ENCODE results near the gene DNAH1. TPM values are rescaled to one million over a fixed set of nuclear protein-coding genes. Genes with fewer than 3 reads are reported as not detected.
"Not testable (repeated sequence)": the region's sequence is repeated elsewhere in the genome, so short reads cannot be mapped to it uniquely, and the experiment has no call there.

Gene DNAH1
- total RNA-seq, 1 donor from 2014 or later: 10.6 TPM

DNA sequence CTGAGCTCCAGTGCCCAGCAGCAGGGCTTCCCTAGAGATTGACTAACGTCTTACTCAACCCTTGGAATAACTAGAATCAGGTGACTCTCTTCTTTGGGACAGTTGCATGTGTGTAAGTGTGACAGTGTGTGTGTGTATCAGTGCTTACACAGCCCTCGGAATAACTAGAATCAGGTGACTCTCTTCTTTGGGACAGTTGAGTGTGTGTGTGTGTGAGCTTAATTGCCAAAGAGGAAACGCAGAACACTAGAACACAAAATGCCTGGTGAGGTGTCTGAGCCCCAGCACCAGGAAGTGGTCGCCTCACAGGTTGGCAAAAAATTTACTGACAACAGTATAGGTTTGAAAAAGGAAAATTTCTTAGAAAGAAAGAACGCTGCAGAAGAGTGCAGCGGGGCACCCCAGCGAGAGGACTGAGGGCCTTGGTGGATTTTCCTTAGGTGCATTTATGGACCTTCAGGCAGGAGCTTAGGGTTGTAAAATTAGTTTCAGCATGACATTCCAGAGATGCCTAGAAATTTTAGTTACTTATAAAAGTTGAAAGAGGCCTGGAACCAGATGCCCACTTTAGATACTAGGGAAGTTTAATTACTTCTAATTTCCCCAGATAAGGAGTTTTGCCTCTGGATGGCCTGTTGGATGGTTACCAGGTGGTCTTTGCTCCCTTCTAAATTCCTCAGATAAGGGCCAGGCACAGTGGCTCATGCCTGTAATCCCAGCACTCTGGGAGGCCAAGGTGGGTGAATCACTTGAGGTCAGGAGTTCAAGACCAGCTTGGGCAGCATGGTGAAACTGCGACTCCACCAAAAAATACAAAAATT lies 33.9 kb upstream of the DNAH1 start:
- Mint-ChIP-seq H3K36me3 (ENCODE audit: low read depth) (peaks cover 18% of the 10 kb centered on the region), H3K9me3 (no peaks in the 10 kb centered on the region), H3K4me1 (peaks cover 48% of the 10 kb centered on the region), H3K27me3 (no peaks in the 10 kb centered on the region), H3K27ac (peak overlapping the region; percentile 91), H3K4me3 (peak overlapping the region; percentile 68)
- peak; percentile 84 for DNase-seq
- intact Hi-C loops (cut with micrococcal nuclease): no loop called here

DNA sequence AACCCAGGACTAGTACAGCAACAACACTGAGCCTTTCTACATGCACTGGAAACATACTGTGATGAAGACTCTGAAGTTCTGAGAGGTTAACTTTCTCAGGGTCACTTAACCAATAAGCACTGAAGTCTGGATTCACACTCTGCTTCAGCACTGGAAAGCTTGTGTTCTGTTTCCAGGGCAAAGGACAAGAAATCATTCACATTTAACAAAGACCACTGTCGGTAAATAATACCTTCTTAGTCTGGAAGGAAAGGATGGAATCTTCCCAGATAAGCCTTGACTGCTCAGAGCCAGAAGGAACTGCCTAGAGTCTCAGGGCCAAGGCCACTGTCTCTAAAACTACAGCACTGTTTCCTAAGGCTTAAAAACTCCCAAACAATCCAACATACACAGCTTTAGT lies 32.8 kb upstream of the DNAH1 start:
- Mint-ChIP-seq H3K27ac (peak overlapping the region; percentile 71), H3K4me1 (peaks cover 44% of the 10 kb centered on the region), H3K36me3 (ENCODE audit: low read depth) (peaks cover 12% of the 10 kb centered on the region), H3K9me3 (no peaks in the 10 kb centered on the region), H3K4me3 (peak overlapping the region; percentile 15), H3K27me3 (no peaks in the 10 kb centered on the region)
- intact Hi-C loops (cut with micrococcal nuclease): no loop called here
- DNase-seq: no peak

DNA sequence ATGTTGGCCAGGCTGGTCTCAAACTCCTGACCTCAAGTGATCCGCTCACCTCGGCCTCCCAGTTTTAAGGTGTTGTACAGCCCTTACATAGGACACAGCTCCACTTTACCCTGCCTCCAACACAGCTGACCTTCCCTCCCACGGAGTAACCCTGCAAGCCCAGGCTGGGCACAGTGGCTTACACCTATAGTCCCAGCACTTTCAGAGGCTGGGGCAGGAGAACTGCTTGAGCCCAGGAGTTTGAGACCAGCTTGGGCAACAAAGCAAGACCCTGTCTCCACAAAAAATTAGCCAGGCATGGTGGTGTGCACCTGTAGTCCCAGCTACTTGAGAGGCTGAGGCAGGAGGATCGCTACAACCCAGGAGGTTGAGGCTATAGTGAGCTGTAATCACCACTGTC lies 32.1 kb upstream of the DNAH1 start:
- peak overlapping the region; percentile 72 for H3K27ac Mint-ChIP-seq
- H3K36me3 Mint-ChIP-seq (ENCODE audit: low read depth): not testable (repeated sequence)

DNA sequence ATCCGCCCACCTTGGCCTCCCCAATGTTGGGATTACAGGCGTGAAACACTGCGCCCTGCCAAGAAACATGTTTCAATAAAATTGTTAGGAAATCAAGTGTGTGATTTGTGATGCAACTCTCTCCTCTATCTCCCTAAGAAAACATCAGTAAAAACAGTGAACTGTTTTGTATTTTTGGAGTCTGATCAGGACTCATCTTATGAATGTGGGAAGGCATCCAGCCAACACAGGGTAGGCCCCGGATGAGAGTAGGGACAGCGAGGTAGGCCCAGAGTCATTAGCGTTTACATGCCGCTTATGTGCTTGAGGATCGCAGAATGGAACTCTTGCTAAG lies 29.4 kb upstream of the DNAH1 start:
- peaks cover 10% of the 10 kb centered on the region for H3K36me3 Mint-ChIP-seq (ENCODE audit: low read depth)
- peaks cover 37% of the 10 kb centered on the region for H3K4me1 Mint-ChIP-seq
- peak overlapping the region; percentile 93 for H3K4me3 Mint-ChIP-seq
- no peak for DNase-seq
- peak overlapping the region; percentile 100 for H3K27ac Mint-ChIP-seq
- H3K27me3 Mint-ChIP-seq: no peaks in the 10 kb centered on the region
- no peaks in the 10 kb centered on the region for H3K9me3 Mint-ChIP-seq
- intact Hi-C loops (cut with micrococcal nuclease): loop anchor here (1.0 kb wide), 1 partner anchor 7 kb away; no protein-coding TSS in a partner anchor

More for the DNA sequence above, 32.1 kb upstream of the DNAH1 start:
- intact Hi-C loops (cut with micrococcal nuclease); H3K4me3 Mint-ChIP-seq; H3K27me3 Mint-ChIP-seq; DNase-seq; H3K9me3 Mint-ChIP-seq: not testable (repeated sequence)
- H3K4me1 Mint-ChIP-seq: peaks cover 45% of the 10 kb centered on the region

DNA sequence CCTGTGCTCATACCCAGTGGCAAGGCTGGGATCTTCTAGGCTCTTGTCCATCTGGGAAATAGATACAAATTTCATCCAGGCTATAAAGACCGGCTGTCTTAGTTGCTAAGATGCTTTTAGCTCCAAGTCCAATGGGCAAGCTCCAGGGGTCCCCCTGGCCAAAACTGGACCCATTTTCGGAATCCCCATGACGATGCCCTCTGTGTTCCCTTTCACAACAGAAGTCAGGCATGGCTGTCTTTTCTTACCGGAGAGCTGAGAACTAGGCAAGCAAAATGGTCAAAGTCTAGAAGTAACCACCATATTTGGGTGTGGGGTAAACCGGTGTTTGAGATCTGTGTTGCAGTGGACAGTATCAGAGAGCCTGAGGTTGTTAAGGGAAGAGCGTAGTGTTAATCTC lies 27.4 kb upstream of the DNAH1 start:
- Mint-ChIP-seq H3K9me3 (no peaks in the 10 kb centered on the region), H3K27me3 (no peaks in the 10 kb centered on the region), H3K27ac (peak overlapping the region; percentile 100), H3K36me3 (ENCODE audit: low read depth) (peaks cover 14% of the 10 kb centered on the region), H3K4me3 (peak overlapping the region; percentile 93), H3K4me1 (peaks cover 25% of the 10 kb centered on the region)
- intact Hi-C loops (cut with micrococcal nuclease): loop anchor here (1.0 kb wide), 1 partner anchor 49 kb away; the partner anchor contains the start of gene TWF2
- no peak for DNase-seq

DNA sequence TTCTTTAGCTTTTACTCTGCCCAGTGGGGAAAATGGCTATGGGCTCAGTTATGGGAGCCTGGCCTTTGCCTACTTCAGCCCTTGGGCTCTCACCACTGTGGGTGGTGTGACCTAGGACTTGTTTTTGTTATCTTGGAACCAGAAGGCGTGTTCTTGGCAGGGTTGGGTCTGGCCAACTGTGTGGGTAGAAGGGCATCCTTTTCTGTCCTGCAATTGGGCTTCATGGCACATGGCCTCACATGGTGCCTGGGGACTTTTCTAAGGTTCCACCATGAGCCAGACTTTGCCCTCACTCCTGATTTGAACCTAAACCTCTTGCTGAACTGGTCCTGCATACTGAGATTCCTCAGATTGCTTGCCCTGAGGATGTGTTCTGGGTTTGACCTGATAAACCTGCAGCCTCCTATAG lies 26.8 kb upstream of the DNAH1 start:
- DNase-seq: no peak
- no peaks in the 10 kb centered on the region for H3K9me3 Mint-ChIP-seq
- H3K4me3 Mint-ChIP-seq: peak overlapping the region; percentile 93
- no peaks in the 10 kb centered on the region for H3K27me3 Mint-ChIP-seq
- peaks cover 25% of the 10 kb centered on the region for H3K4me1 Mint-ChIP-seq
- peak overlapping the region; percentile 56 for H3K27ac Mint-ChIP-seq
- H3K36me3 Mint-ChIP-seq (ENCODE audit: low read depth): peaks cover 14% of the 10 kb centered on the region
- intact Hi-C loops (cut with micrococcal nuclease): no loop called here

DNA sequence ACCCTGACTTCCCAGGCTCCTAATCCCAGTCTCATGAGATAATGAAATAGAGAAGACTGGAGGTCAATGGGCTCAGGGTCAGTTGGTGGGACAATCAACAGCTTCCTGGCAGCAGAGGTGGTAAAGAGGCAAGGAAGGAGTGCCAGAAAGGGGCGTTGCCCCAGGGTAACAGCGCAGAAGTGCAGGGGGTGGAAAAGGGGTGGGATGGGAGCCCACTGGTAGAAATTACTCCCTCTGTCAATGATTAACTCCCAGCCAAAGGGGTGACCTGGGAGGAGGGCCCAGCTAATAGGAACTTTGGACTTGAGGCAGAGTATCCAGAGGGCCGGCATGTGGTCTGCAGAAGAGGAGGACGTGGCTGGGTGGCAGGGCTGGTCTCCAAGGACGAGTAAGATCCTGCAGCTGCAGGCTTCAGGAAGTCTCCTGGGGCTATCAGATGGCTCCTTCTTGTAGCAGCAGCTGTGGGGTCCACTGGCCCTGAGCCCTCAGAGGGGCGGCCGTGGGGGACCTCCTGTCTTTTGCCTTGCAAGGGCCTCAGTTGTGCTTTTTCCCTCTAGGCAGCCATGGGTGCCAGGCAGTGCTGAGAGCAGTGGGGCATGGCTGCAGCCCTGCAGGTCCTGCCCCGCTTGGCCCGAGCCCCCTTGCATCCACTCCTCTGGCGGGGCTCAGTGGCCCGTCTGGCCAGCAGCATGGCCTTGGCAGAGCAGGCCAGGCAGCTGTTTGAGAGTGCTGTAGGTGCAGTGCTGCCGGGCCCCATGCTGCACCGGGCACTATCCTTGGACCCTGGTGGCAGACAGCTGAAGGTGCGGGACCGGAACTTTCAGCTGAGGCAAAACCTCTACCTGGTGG lies 26.1 kb upstream of the DNAH1 start:
- no peak overlapping the region for H3K27ac Mint-ChIP-seq
- DNase-seq: no peak
- no peak overlapping the region for H3K4me3 Mint-ChIP-seq

DNA sequence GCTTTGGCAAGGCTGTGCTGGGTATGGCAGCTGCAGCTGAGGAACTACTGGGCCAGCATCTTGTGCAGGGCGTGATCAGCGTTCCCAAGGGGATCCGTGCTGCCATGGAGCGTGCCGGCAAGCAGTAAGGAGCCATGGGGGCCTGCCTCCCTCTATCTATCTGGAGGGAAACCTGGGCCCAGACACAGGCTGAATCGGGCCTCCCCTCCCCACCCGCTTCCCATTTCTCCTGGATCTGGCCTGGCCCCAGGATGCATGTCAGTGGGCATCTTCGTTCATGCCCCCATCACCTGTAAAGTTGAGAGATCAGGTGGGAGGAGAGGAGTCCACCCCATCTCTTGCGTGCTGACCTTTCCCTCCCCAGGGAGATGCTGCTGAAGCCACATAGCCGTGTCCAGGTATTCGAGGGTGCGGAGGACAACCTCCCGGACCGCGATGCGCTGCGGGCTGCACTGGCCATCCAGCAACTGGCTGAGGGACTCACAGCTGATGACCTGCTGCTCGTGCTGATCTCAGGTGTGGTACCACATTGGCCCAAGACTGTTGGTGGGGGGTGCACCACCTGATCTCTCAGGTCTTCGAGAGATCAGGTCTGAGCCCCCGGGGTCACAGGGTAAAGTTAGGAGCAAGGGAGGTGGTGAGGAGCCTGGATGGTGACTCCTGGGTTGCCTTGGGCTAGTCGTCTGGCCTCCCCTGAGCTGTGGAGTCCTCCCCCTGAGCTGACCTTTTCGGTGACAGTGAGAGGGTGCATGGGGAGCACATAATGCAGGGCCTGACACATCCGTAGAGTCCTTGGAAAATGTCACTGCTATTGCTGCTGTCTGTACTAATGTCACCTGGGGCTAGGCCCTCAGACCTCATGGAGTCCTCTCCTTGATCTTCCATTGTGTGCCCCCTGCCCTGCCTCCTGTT lies 25.3 kb upstream of the DNAH1 start:
- H3K9me3 Mint-ChIP-seq: no peaks in the 10 kb centered on the region
- H3K4me1 Mint-ChIP-seq: peaks cover 21% of the 10 kb centered on the region
- no peaks in the 10 kb centered on the region for H3K27me3 Mint-ChIP-seq
- H3K27ac Mint-ChIP-seq: no peak overlapping the region
- peaks cover 14% of the 10 kb centered on the region for H3K36me3 Mint-ChIP-seq (ENCODE audit: low read depth)
- no peak for DNase-seq
- intact Hi-C loops (cut with micrococcal nuclease): loop anchor here (1.0 kb wide), 1 partner anchor 48 kb away; no protein-coding TSS in a partner anchor
- H3K4me3 Mint-ChIP-seq: no peak overlapping the region

More for the DNA sequence above, 26.1 kb upstream of the DNAH1 start:
- H3K4me1 Mint-ChIP-seq: peaks cover 23% of the 10 kb centered on the region
- H3K9me3 Mint-ChIP-seq: no peaks in the 10 kb centered on the region
- H3K27me3 Mint-ChIP-seq: no peaks in the 10 kb centered on the region
- peaks cover 14% of the 10 kb centered on the region for H3K36me3 Mint-ChIP-seq (ENCODE audit: low read depth)
- intact Hi-C loops (cut with micrococcal nuclease): no loop called here

DNA sequence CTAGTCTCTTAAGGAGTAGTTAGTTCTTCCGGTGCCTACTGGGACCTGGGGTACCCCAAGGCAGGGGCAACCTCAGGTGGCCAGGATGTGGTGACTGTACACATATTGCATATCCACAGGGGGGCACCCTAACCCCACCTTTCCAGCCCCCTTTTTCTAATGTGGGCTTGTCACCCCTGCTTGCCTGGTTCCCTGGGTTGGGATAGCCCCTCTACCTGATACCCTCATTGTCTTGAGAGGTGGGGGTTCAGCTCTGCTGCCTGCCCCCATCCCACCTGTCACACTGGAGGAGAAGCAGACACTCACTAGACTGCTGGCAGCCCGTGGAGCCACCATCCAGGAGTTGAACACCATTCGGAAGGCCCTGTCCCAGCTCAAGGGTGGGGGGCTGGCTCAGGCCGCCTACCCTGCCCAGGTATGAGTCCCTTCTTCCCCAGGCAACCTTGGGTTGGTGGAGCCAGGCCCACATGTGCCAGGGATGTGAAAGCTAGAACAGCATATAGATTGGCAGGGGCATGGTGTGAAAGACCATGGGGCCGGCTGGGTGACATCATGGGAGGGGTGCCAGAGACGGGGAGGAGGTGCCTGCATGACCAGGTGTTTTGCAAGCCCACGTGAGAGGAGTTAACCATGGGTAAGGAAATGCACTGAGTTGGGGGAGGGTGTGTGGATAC lies 24.5 kb upstream of the DNAH1 start:
- H3K27me3 Mint-ChIP-seq: no peaks in the 10 kb centered on the region
- peak; percentile 82 for DNase-seq
- H3K27ac Mint-ChIP-seq: no peak overlapping the region
- peaks cover 13% of the 10 kb centered on the region for H3K36me3 Mint-ChIP-seq (ENCODE audit: low read depth)
- peaks cover 20% of the 10 kb centered on the region for H3K4me1 Mint-ChIP-seq
- H3K9me3 Mint-ChIP-seq: no peaks in the 10 kb centered on the region
- no peak overlapping the region for H3K4me3 Mint-ChIP-seq
- intact Hi-C loops (cut with micrococcal nuclease): loop anchor here (1.0 kb wide), 1 partner anchor 48 kb away; no protein-coding TSS in a partner anchor

DNA sequence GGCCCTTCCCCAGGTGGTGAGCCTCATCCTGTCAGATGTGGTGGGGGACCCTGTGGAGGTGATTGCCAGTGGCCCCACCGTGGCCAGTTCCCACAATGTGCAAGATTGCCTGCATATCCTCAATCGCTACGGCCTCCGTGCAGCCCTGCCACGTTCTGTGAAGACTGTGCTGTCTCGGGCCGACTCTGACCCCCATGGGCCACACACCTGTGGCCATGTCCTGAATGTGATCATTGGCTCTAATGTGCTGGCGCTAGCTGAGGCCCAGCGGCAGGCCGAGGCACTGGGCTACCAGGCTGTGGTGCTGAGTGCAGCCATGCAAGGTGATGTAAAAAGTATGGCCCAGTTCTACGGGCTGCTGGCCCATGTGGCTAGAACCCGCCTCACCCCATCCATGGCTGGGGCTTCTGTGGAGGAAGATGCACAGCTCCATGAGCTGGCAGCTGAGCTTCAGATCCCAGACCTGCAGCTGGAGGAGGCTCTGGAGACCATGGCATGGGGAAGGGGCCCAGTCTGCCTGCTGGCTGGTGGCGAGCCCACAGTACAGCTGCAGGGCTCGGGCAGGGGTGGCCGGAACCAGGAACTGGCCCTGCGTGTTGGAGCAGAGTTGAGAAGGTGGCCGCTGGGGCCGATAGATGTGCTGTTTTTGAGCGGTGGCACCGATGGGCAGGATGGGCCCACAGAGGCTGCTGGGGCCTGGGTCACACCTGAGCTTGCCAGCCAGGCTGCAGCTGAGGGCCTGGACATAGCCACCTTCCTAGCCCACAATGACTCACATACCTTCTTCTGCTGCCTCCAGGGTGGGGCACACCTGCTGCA lies 23.7 kb upstream of the DNAH1 start:
- no peak for DNase-seq
- Mint-ChIP-seq H3K36me3 (ENCODE audit: low read depth) (peaks cover 8% of the 10 kb centered on the region), H3K9me3 (no peaks in the 10 kb centered on the region), H3K4me1 (peaks cover 15% of the 10 kb centered on the region), H3K27me3 (no peaks in the 10 kb centered on the region), H3K27ac (no peak overlapping the region), H3K4me3 (no peak overlapping the region)
- intact Hi-C loops (cut with micrococcal nuclease): no loop called here

DNA sequence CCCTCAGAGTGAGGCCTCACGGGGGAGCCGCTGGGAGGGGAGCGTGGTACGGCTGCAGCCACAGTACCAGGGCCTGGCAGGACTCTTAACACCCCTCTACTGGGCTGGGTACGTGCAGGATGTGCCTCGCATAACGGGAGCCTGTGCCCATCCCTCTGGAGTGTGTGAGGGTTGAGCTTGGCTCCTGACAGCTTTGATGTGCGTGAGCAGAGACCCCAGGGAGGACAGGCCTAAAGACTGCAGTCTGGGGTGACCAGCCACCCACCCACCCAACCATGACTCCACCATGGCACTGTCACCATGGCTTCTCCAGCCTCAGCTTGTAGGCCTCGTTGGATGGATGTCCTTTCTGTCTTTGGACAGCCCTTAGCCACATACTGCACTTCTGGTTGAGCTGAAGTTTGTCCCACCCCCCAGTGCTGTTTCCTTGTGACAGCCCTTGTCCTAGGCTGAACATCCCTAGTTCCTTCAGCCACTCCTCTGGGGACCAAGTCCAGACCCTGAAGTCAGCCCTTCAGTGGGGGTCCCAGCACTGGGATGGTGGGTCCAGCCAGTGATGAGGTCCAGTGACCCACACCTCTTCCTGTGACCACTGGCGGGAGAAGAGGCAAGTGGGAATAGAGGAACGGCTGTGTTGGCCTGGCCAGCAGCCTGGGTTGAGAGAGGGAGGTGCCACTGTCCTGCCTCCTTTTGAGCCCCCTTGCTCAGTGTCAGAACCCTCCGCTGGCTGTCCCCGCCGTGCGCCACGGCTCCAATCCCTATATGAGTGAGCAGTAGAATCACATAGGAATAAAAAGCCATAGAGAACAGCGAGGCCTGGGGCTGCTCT lies 22.4 kb upstream of the DNAH1 start:
- intact Hi-C loops (cut with micrococcal nuclease): no loop called here

More for the DNA sequence above, 22.4 kb upstream of the DNAH1 start:
- Mint-ChIP-seq H3K9me3 (no peaks in the 10 kb centered on the region), H3K36me3 (ENCODE audit: low read depth) (peaks cover 8% of the 10 kb centered on the region), H3K27ac (no peak overlapping the region), H3K27me3 (no peaks in the 10 kb centered on the region), H3K4me3 (no peak overlapping the region), H3K4me1 (peaks cover 12% of the 10 kb centered on the region)
- no peak for DNase-seq
